ENCODE measurements around the gene CDKN2D.

GRCh38 chr19:10583036-10583776 is 14.4 kb upstream of the CDKN2D start:
- TF ChIP-seq CTCF (conservative IDR thresholded peaks at IDR 0.05) (no peak), ZFX (IDR thresholded peaks at IDR 0.05) (no peak)
